Stimulated activated CD4-positive, alpha-beta T cell treated with anti-CD3 and anti-CD28 coated beads, Interleukin-1b, Interleukin-23, amount 100 ng/mL, for 4 hours (primary cell): ENCODE data around the gene ZBED4.

Experiments
- DNase-seq, 2 donors: peaks; one replicate each; pipeline ENCODE4 v3.0.0-alpha.2; 2020; ENCODE audit warnings: low read depth in 2 of 2

ZBED4 gene

DNA sequence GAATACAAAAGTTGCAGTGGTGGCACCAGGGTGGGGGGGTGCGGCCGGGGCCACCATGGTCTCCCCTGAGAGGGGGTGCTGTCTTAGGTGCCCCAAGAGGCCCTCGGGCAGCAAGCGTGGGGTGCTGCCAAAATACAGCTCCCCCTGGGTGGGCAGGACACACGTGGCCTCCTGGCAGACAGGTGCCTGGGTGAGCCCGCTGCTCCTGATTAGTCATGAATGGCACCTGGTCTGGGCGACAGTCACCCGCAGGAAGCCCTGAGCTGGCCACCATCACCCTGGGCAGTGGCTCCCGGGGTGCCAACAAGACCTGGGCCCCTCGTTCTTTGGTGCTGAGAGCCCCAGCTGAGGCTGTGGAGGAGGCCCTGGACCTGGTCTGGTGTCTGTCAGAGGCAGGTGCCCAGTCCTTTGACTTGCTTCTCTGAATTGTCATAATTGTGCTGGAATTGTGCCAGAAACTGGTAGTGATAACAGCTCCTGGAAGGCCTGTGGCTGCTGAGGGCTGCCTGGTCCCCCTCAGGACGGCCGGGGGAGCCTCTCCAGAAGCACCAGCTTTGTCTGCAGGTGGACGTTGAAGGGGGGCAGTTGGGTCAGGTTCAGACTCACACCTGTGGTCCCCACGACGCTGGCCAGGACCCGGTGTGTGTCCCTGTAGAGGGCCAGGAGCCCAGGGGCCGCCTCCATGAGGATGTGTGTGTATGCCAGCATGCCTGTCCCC, 49.8 kb downstream of the ZBED4 start:
- DNase-seq, result no peak

DNA sequence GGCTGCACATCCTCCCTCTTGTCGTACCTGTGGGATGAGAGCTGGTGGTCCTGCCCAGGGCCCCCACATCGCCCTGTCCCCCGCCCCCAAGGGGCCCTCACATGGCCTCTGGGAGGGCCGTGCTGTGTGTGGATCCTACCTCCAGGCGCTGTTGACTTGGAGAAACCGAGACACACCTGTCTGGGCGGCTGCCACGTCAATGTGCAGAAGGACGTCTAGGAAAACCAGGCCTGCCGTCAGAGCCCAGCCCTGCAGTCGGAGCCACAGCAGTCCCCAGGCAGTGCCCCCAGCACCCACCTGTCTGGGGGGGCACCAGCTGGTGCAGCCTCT, 50.4 kb downstream of the ZBED4 start:
- DNase-seq, result no peak

DNA sequence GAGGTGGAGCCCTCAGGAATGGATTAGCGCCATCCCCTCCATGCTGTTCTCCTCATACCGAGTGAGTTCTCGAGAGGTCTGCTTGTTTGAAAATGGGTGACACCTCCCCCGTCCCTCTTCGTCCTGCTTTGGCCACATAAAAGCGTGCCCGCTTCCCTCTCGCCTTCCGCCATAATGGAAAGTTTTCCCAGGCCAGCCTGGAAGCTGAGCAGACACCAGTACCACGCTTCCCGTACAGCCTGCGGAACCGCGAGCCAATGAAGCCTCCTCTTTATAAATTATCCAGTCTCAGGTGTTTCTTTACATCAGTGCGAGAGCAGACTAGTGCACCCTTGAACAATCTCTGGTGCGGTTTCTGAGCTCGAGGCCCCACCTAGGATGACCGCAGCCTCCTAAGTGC, 51.8 kb downstream of the ZBED4 start:
- DNase-seq, result no peak

DNA sequence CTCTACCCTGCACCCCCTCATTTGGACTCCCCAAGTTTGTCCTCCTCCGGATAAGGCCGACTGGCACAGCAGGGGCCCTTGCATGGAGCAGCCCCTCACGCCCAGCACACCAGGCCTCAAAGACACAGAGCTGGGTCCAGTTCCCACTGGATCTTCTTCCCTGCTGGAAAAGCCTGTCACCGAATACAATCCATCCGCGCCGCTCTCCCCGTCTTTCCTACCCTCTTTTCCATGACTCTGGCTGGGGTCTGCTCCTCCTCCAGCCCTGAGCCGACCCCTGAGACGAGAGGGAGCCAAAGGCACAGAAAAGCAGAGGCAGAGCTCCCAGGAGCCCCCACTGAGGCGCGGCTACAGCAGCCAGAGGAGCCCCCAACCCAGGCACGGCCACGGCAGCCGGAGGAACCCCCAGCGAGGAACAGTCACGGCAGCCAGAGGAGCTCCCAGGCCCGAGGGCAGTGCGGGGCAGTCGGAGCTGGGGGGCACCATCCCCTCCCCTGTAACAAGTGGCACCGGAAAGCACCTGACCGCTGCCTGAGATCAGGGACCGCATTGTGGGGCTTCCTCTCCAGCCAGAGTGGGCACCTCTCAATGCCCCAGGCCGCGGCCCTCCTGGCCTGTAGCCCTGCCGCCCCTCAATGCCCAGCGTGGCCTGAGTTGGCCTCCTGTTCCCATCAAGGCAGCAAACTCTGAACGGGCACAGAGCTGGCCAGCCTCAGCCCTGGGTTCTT, 52.6 kb downstream of the ZBED4 start:
- DNase-seq, result no peak

DNA sequence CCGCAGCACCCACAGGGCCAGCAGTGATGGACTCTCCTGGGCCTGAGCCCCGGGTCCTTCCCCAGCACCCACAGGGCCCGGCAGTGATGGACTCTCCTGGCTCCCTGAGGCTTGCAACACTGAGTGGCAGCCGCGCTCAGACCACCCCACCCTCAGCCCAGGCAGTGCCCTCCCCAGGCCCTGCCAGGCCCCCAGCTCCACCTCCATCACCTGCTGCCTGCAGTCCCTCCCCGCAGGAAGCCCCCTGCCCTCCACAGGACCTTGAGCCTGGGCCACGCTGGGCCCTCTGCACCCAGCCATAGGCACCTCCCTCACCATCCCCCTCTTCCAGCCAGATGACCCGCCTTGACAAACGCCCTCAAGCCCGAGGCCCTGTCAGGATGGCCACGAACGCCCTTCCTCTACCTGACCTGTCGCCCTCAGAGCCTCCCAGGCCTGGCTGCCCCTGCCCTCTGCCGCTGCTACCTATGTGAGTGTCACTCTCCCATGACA, 53.2 kb downstream of the ZBED4 start:
- DNase-seq, result no peak

DNA sequence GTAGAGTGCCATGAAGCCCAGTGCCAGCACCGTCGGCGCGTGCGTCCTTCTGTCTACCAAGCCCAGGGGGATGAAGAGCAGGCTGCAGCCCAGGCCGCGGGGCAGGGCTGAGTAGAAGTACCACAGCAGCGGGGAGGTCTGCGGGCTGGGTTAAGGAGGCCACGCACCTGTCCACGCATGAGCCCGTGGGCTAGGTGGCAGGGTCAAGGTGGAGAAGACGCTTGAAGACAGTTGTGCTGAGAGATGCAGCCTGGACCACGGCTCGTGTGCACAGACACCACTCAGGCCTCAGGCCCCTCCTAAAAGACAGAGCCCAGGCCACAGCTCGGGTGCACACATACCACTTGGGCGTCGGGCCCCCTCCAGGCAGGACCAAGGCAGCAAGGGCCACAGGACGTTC, 54.2 kb downstream of the ZBED4 start:
- DNase-seq, result no peak

DNA sequence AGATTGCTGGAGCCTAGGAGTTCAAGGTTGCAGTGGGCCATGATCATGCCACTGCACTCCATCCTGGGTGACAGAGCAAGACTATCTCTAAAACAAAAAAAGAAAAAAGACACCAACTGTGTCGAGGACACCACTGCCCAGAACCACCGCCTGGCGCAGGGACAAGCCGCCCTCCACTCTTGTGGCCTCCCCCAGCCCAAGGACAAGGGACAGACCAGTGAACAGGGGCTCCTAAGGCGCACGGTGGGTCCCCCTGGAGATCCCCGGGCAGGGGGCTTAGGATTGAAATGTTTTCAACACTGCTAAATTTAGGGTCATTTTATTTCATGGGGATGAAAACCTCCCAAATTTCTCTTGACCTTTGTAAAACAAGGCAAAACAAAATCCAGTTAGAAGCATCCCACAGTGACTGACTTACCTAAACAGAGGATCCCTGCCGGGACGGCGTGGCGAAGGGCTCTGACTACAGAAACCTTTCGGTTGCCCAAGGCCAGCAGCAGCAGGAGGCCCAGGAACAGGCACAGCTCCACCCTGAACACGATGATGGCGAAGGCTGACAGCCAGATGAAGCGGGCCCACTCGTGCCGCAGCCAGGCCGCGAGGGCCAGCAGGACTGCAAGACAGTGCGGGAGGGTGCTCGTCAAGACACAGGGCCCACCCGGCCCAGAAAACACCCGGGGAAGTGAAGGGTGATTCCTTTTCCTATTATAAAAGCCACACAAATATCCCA, 56.0 kb downstream of the ZBED4 start:
- no peak for DNase-seq

DNA sequence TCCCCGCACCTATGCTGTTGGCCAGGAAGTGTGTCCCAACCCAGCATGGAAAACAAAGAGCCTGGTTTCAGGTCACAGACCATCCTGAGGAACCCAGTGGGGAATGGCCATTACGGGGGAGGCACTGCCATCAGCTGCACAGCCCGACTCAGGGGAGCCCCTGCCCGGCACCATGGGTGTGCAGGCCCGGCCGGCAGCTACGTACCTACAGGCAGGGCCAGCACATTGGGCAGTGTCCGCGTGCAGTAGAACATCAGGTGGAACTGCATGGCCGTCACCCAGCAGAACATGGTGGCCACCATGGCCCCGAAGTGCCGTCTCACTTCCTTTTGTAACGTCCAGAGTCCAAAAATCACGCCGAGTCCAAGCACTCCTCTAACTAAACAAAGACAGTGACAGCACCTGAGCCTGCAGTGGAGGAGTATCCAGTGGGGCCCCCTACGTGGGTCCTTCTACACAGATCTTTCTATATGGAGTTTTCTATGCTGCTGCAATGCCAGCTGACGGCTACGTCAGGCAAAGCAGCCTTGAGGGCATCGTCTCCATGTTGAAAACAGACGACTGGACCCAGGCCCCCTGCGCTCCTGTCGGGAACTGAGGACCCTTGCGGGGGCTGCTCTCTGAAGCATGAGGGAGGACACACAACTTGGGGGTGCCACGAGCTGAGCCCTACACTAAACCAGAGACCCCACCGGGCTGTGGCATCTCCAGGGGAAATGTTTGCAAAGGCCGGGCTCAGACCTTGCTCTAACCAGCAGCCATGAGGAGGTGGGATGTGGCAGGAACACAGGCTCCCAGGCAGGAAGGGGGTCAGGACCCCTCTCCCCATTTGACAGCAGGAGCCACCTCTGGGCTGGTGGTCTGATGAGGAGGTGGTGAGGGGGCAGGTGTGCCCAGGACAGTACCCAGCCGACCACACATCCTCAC, 56.8 kb downstream of the ZBED4 start:
- no peak for DNase-seq

DNA sequence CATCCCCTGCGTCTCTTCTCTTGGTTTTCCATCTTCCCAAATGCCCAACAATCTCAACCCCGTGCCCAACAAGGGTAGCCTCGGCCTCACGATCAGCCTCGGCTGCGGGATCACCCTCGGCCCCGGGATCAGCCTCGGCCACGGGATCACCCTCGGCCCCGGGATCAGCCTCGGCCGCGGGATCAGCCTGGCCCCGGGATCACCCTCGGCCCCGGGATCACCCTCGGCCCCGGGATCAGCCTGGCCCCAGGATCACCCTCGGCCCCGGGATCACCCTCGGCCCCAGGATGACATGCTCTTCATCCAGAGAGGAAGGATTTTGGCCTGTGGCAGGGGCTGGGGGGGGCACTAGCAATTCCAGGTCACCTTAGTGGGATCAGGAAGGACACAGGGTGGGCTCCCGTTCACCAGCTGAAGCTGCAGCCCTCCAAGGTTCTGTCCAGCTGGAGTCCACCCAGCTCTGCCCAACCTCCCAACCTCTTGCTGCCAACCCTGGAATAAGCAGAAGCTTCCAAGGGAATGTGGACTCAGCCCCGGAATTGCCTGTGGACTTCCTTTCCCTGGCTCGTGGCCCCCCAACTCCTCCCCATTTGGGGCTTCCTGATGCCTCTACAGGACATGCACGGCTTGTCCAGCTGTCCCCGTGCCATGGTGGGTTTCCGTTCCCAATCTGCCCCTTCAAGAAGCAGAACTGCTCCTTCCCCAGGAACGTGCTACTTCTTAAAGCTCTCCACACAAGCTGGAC, 58.4 kb downstream of the ZBED4 start:
- DNase-seq, result no peak

DNA sequence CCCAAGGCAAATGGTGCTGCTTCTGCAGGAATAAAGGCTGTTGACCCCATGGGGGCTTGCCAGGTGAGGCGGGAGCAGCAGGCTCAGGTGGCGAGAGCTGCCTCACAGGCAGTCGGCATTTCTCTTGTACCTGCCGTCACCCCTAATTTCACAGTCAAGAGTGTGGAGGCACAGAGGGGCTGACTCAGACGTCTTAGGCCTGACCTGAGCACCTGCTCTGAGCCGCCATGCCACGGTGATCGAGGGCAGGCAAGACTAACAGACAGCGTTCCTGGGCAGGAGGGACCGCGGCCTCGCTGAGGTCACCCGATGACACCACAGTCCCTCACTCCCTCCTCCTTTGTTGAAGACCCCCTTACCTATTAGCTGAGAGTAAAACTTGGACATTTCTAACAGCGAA, 59.4 kb downstream of the ZBED4 start:
- no peak for DNase-seq

DNA sequence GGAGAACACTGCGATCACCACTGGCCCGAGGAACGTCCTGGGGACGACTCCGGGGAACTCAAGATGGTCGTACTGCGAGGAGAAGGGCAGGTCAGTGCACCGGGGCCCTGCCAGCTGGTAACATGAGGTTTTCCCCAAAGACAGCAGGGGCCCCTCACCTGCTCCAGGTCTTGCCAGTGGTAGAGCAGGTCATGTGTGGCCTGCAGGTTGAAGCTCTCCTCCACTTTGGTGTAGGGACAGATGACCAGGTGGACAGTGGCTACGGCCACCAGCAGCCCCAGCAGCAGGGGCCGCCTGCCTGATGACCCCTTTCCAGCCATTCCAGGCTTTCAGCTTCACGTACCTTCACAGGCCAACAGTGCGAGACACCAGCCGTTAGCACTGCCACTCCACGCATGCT, 59.8 kb downstream of the ZBED4 start:
- DNase-seq, result no peak

DNA sequence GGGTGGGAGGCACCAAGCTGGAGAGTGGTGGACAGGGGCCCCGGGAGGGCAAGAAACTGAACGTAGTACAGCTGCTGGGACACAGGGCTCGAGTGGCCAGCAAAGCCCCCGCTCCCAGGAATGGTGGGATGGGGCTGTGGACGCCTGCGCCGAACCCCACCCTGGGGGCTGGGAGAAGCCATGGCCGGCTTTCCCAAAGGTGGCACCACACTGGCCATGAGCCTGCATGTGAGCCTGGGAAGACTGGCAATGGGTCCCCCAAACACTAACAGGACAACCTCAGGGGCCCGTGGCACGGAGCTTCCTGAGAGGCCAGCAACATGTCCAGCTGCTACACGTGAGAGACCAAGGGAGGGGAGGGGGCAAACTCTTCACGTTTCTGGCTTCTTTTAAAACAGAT, 60.6 kb downstream of the ZBED4 start:
- DNase-seq, result no peak

DNA sequence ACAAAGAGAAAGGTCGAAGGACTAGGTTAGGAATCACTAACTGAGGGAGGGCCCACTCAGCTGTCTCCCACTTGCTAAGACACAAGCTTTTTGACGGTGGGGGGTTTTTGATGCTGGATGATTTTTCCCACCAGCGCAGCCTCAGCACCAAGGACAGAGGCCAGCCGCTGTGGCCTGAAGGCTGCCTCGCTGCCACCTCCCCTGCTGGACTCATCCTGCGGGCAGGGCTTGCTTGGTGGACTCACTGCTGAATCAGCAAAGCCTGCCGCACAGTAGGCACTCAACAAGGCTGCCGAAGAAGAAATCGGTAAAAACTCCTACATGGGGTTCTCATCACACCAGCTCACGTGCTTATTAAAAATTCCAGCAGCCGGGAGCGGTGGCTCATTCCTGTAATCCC, 62.0 kb downstream of the ZBED4 start:
- DNase-seq, result no peak

DNA sequence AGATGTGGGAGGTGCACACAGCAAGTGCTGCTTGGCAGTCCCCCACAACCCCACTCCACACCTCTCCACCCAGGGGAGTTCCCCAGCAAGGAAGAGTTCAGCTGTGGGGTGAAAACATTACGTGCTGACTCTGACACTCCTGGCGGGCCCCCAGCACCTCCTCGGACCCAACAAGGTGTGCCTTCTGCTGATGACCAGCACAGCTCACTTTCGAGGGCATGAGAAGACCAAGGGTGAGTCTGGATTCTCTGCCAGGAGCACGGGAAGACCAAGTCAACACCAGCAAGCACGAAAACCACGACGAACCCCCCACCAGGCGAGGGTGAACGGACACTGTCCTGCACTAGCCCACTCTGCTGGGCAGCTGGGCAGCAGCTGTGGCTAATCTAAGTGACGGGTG, 63.2 kb downstream of the ZBED4 start:
- DNase-seq, result no peak

DNA sequence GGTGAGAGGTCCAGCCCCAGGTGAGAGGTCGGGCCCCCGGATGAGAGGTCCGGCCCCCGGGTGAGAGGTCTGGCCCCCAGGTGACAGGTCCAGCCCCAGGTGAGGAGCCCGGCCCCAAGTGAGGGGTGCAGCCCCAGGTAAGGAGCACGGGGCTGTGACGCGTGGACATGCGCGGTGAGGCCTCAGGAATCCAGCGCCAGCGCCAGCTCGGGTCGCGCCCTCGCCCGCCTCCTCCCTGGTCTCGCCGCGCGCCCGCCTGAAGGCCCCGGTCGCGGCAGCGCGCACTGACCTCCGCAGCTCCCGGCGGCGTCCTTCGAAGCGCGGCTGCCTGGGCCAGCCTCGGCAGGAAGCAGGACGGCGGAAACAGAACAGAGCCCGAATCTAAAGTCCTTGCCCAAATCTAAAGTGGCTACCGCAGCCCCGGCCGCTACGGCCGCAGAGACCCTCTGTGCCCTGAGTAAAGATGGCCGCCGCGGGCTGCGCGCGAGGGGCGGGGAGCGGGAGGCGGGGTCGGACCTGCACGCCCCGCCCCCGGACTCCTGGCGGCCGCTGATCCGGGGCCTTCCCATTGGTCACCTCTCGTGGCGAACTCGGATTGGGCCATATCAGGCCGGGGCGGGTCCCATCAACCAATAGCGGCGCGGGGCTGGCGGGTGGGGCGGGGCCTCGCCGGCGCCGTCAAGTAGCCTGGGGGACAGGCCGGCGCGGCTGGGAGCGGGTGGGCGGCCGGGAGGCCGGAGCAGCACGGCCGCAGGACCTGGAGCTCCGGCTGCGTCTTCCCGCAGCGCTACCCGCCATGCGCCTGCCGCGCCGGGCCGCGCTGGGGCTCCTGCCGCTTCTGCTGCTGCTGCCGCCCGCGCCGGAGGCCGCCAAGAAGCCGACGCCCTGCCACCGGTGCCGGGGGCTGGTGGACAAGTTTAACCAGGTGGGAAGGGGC, 64.6 kb downstream of the ZBED4 start, which contains the start of the genes ALG12 and CRELD2:
Gene ALG12 (minus strand): TSS at position 465 of the 937 bp plus-strand sequence. CDS start 4,673 bp downstream, outside the sequence.
Gene CRELD2 (plus strand): TSS at position 661 of the 937 bp plus-strand sequence. CDS start 136 bp downstream, at position 797.
- peak; percentile 96 to 97 for DNase-seq

DNA sequence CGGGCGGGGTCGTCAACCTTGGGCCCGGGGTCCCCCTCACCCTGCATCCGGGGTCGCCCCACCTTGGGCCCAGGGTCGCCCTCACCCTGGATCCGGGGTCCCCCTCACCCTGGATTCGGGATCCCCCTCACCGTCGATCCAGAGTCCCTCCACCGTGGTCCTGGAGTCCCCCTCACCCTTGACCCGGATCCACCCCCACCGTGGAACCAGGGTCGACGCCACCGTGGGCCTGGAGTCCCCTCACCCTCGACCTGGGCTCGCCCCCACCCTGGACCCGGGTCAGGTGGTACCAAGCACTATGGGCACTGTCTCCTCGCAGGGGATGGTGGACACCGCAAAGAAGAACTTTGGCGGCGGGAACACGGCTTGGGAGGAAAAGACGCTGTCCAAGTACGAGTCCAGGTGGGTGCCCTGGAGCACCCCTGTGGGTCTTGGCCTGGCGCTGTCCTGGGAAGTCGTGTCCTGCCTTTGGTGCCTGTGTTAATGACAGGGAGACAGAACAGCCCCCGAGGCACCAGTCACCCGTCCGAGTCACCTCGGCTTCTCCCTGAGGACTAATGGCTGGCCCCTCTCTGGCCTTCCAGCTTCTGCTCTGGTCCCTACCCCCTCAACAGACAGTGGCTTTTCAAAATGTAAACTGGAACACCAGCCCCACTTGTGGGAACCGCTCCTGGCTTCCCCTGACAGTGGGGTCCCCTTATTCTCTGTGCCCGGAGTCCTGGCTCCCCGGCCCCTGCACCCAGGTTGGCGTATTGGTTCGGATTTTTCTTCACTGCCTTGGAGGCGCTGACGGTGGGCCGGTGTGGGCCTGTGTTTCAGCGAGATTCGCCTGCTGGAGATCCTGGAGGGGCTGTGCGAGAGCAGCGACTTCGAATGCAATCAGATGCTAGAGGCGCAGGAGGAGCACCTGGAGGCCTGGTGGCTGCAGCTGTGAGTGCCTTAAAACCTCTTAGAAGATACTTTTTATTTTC, 65.6 kb downstream of the ZBED4 start:
- no peak for DNase-seq

DNA sequence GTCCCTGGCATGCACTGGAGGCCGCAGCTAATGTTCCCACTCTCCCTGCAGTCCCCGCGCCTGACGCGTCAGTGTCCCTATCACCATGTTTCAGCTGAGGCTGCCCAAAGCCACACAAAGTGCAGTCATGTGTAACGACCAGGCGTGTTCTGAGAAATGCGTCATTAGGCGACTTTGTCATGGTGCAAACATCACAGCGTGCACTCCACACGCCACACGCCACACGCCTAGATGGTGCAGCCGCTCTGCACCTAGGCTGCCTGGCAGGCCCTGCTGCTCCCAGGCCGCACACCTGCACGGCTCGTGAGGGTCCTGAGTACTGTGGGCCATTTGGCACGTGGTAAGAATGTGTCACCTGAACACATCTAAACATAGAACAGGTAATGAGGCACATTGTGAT, 67.2 kb downstream of the ZBED4 start:
- no peak for DNase-seq

DNA sequence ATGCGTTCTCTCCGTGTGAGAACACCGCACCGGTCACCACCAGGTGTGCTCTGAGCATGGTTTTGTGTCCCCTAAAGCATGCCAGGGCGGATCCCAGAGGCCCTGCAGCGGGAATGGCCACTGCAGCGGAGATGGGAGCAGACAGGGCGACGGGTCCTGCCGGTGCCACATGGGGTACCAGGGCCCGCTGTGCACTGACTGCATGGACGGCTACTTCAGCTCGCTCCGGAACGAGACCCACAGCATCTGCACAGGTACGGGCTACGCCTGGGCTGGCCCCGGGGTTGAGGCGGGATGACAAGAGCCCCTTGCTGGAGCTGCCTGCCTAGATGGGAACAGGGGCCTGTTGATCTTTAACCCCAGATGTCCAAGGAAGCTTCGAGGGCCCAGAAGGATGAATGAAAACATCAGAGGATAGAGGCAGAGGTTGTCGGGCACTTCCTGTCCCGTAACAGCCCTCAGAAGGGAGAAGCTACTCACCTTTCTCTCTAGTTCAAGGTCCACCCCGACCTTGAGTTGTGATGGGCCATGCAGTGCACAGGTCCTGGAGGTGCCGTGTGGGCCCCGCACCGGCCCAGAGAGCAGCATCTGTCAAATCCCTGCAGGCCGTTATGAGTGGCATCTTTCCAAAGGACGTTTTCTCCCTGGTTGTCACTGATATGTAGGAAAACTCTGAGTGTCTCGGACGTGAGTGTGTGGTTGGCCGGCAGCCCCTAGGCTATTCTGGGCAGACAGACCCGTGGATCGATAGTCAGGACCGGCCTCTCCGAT, 68.0 kb downstream of the ZBED4 start:
- DNase-seq, result no peak
